Measurements from ENCODE around the gene SEC11C. TPM values are rescaled to one million over a fixed set of nuclear protein-coding genes. Genes with fewer than 3 reads are reported as not detected.

Gene SEC11C
- polyA plus RNA-seq, 2 of the 4 experiments (the other 2 are of a cell fraction), result 66.5 to 94.9 TPM

GRCh38 chr18:59145055-59145454, 5.4 kb downstream of the SEC11C start:
- FAIRE-seq, result no peak
- 88% methylated on average over 4 of the region's 4 CpGs for WGBS (ENCODE audit: missing lambda C conversion rate)

DNA sequence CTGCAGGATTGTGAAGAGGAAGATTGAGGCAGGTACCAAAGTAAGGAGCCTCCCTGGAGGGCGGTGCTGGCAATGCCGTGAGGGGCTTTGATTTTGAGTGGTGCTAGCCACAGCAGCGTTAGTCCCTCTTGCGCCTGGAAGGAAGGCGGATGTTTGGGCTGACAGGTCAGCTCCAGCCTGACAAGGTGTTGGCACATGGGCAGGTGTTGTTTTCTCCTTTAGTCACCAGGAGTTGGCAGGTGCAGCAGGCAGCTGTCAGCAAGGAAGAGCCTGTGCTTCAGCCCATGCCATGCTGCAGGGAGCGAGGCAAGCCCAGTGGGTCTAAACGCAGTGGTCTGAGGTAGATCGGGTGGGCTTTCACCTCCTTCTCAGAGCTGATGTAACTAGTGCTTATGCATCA, 8.5 kb downstream of the SEC11C start:
- Histone ChIP-seq H3K27ac (no peak overlapping the region), H3K9me3 (no peaks in the 10 kb centered on the region), H3K4me1 (no peaks in the 10 kb centered on the region), H3K4me3 (no peak overlapping the region), H3K4me2 (no peak overlapping the region)
- WGBS (ENCODE audit: missing lambda C conversion rate), result 88% methylated on average over 8 of the region's 8 CpGs
- ATAC-seq (no peak), FAIRE-seq (no peak), DNase-seq (ENCODE audit: low read depth in 1 of 2, low spot score in 1 of 2) (no peak)
- CTCF ChIA-PET, result no interaction called here
- POLR2A ChIA-PET, result no interaction called here
- TF ChIP-seq HOXB5 (CRISPR knock-in tag; IDR thresholded peaks at IDR 0.05) (no peak), ZSCAN20 (CRISPR knock-in tag; IDR thresholded peaks at IDR 0.05) (no peak), EP300 (IDR thresholded peaks at IDR 0.05) (no peak), MAZ (IDR thresholded peaks at IDR 0.05; ENCODE audit: borderline replicate concordance, low read depth, low read length) (no peak), RCOR1 (IDR thresholded peaks at IDR 0.05; ENCODE audit: low read depth, low read length) (no peak), FOSL2 (IDR thresholded peaks at IDR 0.05) (no peak), FOSL2 (CRISPR knock-in tag; IDR thresholded peaks at IDR 0.05) (no peak), MYC (IDR thresholded peaks at IDR 0.05; ENCODE audit: borderline replicate concordance, low read length) (no peak), HOXA7 (CRISPR knock-in tag; IDR thresholded peaks at IDR 0.05) (no peak), BHLHE40 (IDR thresholded peaks at IDR 0.05; ENCODE audit: low read depth, low read length) (no peak), FOXS1 (CRISPR knock-in tag; IDR thresholded peaks at IDR 0.05) (no peak)
- TF ChIP-seq, protein P1, sequence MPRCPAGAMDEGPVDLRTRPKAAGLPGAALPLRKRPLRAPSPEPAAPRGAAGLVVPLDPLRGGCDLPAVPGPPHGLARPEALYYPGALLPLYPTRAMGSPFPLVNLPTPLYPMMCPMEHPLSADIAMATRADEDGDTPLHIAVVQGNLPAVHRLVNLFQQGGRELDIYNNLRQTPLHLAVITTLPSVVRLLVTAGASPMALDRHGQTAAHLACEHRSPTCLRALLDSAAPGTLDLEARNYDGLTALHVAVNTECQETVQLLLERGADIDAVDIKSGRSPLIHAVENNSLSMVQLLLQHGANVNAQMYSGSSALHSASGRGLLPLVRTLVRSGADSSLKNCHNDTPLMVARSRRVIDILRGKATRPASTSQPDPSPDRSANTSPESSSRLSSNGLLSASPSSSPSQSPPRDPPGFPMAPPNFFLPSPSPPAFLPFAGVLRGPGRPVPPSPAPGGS (IDR thresholded peaks at IDR 0.05), result no peak

More at GRCh38 chr18:59145055-59145454, 5.4 kb downstream of the SEC11C start:
- no peaks in the 10 kb centered on the region for H3K4me1 ChIP-seq
- CTCF ChIA-PET, result no interaction called here
- no peak overlapping the region for H3K4me2 ChIP-seq
- no peak overlapping the region for H3K4me3 ChIP-seq
- H3K9me3 ChIP-seq, result no peaks in the 10 kb centered on the region
- ATAC-seq (no peak), DNase-seq (ENCODE audit: low read depth in 1 of 2, low spot score in 1 of 2) (no peak)
- H3K27ac ChIP-seq, result no peak overlapping the region
- TF ChIP-seq POLR2A (IDR thresholded peaks at IDR 0.05; ENCODE audit: low read length), result no peak
- TF ChIP-seq ESRRA (IDR thresholded peaks at IDR 0.05; ENCODE audit: borderline replicate concordance, low read length), result no peak
- no peak for TF ChIP-seq POLR2AphosphoS2 (conservative IDR thresholded peaks at IDR 0.05; ENCODE audit: low read length)
- TF ChIP-seq RAD21 (conservative IDR thresholded peaks at IDR 0.05 in 1 of 2, IDR thresholded peaks at IDR 0.05 in 1 of 2), result no peak
- no peak for TF ChIP-seq CBX2 (IDR thresholded peaks at IDR 0.05; ENCODE audit: borderline replicate concordance, low read depth)
- TF ChIP-seq ZFP36 (IDR thresholded peaks at IDR 0.05; ENCODE audit: borderline replicate concordance, partially characterized antibody), result no peak
- no peak for TF ChIP-seq HOXB5 (CRISPR knock-in tag; IDR thresholded peaks at IDR 0.05)
- TF ChIP-seq TP53 (CRISPR knock-in tag; IDR thresholded peaks at IDR 0.05), result no peak
- no peak for TF ChIP-seq TFCP2L1 (CRISPR knock-in tag; IDR thresholded peaks at IDR 0.05)
- POLR2A ChIA-PET, result no interaction called here

- POLR2A ChIA-PET, result no interaction called here
- TF ChIP-seq POLR2A (IDR thresholded peaks at IDR 0.05; ENCODE audit: low read length), result no peak
- TF ChIP-seq ZC3H11A (IDR thresholded peaks at IDR 0.05), result no peak
- TF ChIP-seq EHF (CRISPR knock-in tag; IDR thresholded peaks at IDR 0.05), result no peak
- no peak for TF ChIP-seq RCOR1 (IDR thresholded peaks at IDR 0.05; ENCODE audit: low read depth, low read length)
- TF ChIP-seq BHLHE40 (IDR thresholded peaks at IDR 0.05; ENCODE audit: low read depth, low read length), result no peak
- TF ChIP-seq HEYL (CRISPR knock-in tag; IDR thresholded peaks at IDR 0.05), result no peak
- TF ChIP-seq SMC3 (IDR thresholded peaks at IDR 0.05), result no peak
- no peak for TF ChIP-seq CHD2 (IDR thresholded peaks at IDR 0.05; ENCODE audit: low read length, partially characterized antibody)
- ATAC-seq (no peak), FAIRE-seq (no peak), DNase-seq (ENCODE audit: low read depth in 1 of 2, low spot score in 1 of 2) (no peak)
- Histone ChIP-seq H3K27ac (no peak overlapping the region), H3K9me3 (no peaks in the 10 kb centered on the region), H3K4me3 (no peak overlapping the region), H3K4me2 (no peak overlapping the region), H3K4me1 (no peaks in the 10 kb centered on the region)
- CTCF ChIA-PET, result no interaction called here
- WGBS (ENCODE audit: missing lambda C conversion rate), result 95% methylated on average over 2 of the region's 2 CpGs
Measured at GRCh38 chr18:59149007-59149406, 9.3 kb downstream of the SEC11C start.
